ENCODE measurements around the gene EMC9. TPM values are rescaled to one million over a fixed set of nuclear protein-coding genes. Genes with fewer than 3 reads are reported as not detected.

Gene EMC9
- total and polyA plus RNA-seq, 2 experiments from 2014 or later = 13.8 to 34.1 TPM

DNA sequence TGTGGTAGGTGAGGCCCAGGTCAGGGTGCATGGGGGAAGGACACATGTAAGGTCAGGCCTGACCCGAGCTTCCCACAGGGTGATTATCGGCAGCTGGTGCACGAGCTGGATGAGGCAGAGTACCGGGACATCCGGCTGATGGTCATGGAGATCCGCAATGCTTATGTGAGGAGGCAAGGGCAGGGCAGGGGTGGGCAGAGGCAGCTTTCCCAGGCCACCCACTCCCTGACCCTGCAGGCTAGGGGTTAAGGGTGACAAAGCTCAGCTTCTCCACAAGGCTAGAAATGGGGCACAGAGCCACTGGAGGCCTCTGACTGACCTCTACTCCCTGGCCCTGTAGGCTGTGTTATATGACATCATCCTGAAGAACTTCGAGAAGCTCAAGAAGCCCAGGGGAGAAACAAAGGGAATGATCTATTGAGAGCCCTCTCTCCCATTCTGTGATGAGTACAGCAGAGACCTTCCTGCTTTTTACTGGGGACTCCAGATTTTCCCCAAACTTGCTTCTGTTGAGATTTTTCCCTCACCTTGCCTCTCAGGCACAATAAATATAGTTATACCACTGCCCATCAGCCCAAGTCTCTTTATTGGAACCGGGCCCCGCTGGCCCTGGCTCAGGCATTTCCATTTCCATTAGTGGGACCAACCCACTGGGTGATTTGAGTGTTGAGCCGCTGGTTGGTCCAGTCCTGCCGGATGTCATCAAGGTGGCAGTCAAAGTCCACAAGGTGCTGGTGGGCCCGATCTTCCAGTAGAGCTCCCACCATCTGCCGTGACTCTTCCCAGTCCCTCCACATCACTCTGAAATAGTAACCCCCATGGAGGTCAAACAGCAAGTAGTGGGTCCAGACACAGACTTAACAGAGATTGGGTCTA, 2.8 kb downstream of the EMC9 start:
- Histone ChIP-seq H3K4me2 (no peak overlapping the region), H3K27ac (no peak overlapping the region), H3K27me3 (no peaks in the 10 kb centered on the region), H2AFZ (no peak overlapping the region), H3K4me1 (ENCODE audit: insufficient read depth) (peaks cover 7% of the 10 kb centered on the region), H3K9me2 (replicated peaks; ENCODE audit: insufficient read depth) (no peaks in the 10 kb centered on the region), H4K20me1 (ENCODE audit: insufficient read depth, poor library complexity, severe bottlenecking) (peaks cover 3% of the 10 kb centered on the region), H3K79me2 (peaks cover 43% of the 10 kb centered on the region), H3K4me3 (no peak overlapping the region), H3K36me3 (replicated peaks; ENCODE audit: insufficient read depth, low read depth) (no peaks in the 10 kb centered on the region), H3K9me3 (ENCODE audit: low read depth) (no peaks in the 10 kb centered on the region)
- DNase-seq (ENCODE audit: low spot score) = no peak
- whole genome bisulfite sequencing (ENCODE audit: low lambda C conversion rate, missing lambda C conversion rate) = 96% methylated on average over 13 of the region's 13 CpGs
- no peak for TF ChIP-seq EZH2 (IDR thresholded peaks at IDR 0.05; ENCODE audit: borderline replicate concordance)
- TF ChIP-seq, protein P1, sequence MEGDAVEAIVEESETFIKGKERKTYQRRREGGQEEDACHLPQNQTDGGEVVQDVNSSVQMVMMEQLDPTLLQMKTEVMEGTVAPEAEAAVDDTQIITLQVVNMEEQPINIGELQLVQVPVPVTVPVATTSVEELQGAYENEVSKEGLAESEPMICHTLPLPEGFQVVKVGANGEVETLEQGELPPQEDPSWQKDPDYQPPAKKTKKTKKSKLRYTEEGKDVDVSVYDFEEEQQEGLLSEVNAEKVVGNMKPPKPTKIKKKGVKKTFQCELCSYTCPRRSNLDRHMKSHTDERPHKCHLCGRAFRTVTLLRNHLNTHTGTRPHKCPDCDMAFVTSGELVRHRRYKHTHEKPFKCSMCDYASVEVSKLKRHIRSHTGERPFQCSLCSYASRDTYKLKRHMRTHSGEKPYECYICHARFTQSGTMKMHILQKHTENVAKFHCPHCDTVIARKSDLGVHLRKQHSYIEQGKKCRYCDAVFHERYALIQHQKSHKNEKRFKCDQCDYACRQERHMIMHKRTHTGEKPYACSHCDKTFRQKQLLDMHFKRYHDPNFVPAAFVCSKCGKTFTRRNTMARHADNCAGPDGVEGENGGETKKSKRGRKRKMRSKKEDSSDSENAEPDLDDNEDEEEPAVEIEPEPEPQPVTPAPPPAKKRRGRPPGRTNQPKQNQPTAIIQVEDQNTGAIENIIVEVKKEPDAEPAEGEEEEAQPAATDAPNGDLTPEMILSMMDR (IDR thresholded peaks at IDR 0.05; ENCODE audit: poor library complexity) = no peak
- TF ChIP-seq EZH2phosphoT487 (IDR thresholded peaks at IDR 0.05; ENCODE audit: low read depth, severe bottlenecking, unreplicated experiment) = no peak

DNA sequence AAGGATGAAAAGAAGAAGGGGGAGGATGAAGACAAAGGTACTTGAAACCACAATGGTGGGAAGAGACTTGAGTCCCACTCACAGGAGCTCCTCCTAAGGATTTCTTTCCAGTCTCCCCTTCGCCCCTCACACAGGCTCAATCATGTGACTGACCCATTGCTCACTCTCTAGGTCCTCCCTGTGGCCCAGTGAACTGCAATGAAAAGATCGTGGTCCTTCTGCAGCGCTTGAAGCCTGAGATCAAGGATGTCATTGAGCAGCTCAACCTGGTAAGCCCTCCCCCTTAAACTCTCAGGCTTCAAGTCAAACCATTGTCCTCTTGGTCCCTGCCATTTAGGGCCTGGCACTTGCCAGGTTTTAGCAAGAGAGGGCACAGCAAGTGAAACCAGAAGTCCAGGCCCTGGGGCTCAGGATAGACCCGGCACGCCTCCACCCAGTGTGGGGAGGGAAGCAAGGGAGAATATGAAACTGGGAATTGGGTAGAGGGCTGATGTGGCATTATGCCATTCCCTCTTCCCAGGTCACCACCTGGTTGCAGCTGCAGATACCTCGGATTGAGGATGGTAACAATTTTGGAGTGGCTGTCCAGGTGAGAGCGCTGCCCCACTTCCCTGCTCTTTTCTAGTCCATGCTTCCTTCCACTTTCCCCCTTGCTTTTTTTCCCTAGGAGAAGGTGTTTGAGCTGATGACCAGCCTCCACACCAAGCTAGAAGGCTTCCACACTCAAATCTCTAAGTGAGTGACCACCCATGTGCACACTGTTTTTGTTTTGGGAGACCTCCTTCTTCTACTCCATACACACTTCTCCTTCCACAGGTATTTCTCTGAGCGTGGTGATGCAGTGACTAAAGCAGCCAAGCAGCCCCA, 3.6 kb downstream of the EMC9 start:
- Histone ChIP-seq H3K4me2 (no peak overlapping the region), H3K36me3 (replicated peaks; ENCODE audit: insufficient read depth, low read depth) (no peaks in the 10 kb centered on the region), H3K4me3 (no peak overlapping the region)

DNA sequence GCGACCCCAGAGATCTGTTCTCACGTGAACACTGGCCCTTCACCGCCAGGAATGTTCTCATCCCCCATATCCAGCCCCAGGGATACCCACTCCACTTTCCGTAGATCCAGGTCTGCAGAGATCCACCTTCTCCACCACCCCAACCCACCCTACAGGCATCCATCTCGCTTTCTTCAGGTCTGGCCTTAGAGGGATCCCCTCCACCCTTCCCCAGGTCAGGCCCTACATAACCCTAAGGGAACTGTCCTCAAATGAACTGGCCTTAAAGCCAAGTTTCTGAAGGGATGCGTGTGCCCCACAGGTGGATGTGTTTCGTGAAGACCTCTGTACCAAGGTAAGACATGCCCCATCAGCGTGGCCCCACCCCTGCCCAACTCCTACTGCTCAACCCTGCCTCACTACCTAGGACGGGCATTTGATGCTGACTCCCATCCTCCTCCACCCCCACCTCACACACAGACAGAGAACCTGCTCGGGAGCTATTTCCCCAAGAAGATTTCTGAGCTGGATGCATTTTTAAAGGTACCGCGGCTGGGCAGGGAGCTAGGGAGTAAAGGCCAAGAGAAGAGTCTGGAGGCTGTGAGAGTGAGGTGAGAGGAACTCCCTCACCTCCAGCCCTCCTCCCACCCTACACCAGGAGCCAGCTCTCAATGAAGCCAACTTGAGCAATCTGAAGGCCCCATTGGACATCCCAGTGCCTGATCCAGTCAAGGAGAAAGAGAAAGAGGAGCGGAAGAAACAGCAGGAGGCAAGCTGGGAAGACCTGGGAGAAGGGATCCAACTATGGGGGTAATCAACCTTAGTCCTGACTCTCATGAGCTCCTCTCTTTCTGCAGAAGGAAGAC, 4.5 kb downstream of the EMC9 start:
- no peak for TF ChIP-seq EZH2 (IDR thresholded peaks at IDR 0.05; ENCODE audit: borderline replicate concordance)
- no peak for TF ChIP-seq EZH2phosphoT487 (IDR thresholded peaks at IDR 0.05; ENCODE audit: low read depth, severe bottlenecking, unreplicated experiment)
- TF ChIP-seq, protein P1 (IDR thresholded peaks at IDR 0.05; ENCODE audit: poor library complexity) = no peak
- Histone ChIP-seq H3K36me3 (replicated peaks; ENCODE audit: insufficient read depth, low read depth) (no peaks in the 10 kb centered on the region), H3K79me2 (peaks cover 43% of the 10 kb centered on the region), H4K20me1 (ENCODE audit: insufficient read depth, poor library complexity, severe bottlenecking) (peaks cover 3% of the 10 kb centered on the region), H3K4me2 (peak overlapping the region; percentile 97), H3K27me3 (no peaks in the 10 kb centered on the region), H2AFZ (no peak overlapping the region), H3K4me1 (ENCODE audit: insufficient read depth) (peaks cover 7% of the 10 kb centered on the region), H3K4me3 (peak overlapping the region; percentile 95), H3K27ac (peak overlapping the region; percentile 89), H3K9me2 (replicated peaks; ENCODE audit: insufficient read depth) (no peaks in the 10 kb centered on the region), H3K9me3 (ENCODE audit: low read depth) (no peaks in the 10 kb centered on the region)
- 39% methylated on average over 12 of the region's 13 CpGs for WGBS (ENCODE audit: low lambda C conversion rate, missing lambda C conversion rate)
- DNase-seq (ENCODE audit: low spot score) = no peak

More for the DNA sequence above, 3.6 kb downstream of the EMC9 start:
- Histone ChIP-seq H4K20me1 (ENCODE audit: insufficient read depth, poor library complexity, severe bottlenecking) (peaks cover 3% of the 10 kb centered on the region), H3K9me3 (ENCODE audit: low read depth) (no peaks in the 10 kb centered on the region), H3K9me2 (replicated peaks; ENCODE audit: insufficient read depth) (no peaks in the 10 kb centered on the region), H3K27me3 (no peaks in the 10 kb centered on the region), H3K27ac (no peak overlapping the region), H3K79me2 (peaks cover 43% of the 10 kb centered on the region), H3K4me1 (ENCODE audit: insufficient read depth) (peaks cover 7% of the 10 kb centered on the region), H2AFZ (no peak overlapping the region)
- WGBS (ENCODE audit: low lambda C conversion rate, missing lambda C conversion rate) = 95% methylated on average over 8 of the region's 8 CpGs
- no peak for DNase-seq (ENCODE audit: low spot score)
- TF ChIP-seq EZH2phosphoT487 (IDR thresholded peaks at IDR 0.05; ENCODE audit: low read depth, severe bottlenecking, unreplicated experiment) = no peak
- TF ChIP-seq, protein P1 (IDR thresholded peaks at IDR 0.05; ENCODE audit: poor library complexity) = no peak
- TF ChIP-seq EZH2 (IDR thresholded peaks at IDR 0.05; ENCODE audit: borderline replicate concordance) = no peak
